Fibroblast of gingiva (primary cell): Measurements from ENCODE around the gene SYT6.
"Not testable (repeated sequence)": the region's sequence is repeated elsewhere in the genome, so short reads cannot be mapped to it uniquely, and the experiment has no call there.

Experiments used
- DNase-seq: peaks from one replicate; pipeline ENCODE4 v3.0.0-alpha.2; 2011; ENCODE audit warnings: low read depth

The SYT6 gene

DNA sequence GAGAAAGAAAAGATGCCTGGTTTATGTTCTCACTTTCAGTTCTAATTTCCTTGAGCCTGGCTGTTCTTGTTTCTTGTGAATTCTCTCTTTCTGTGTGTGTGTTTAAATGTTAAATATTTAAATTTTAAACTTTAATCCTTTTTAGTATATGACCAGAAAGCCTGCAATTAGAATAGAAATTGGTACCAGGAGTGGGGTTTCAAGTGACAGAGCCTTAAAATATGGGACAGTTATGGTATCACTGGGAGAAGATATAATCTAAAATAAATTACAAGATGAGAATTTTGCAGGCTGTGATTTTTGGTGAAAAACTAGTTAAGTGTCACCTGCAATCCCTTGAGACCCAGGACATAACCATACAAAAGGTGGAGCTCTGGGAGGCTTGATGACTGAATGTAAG lies 81.4 kb downstream of the SYT6 start:
- no peak for DNase-seq

- DNase-seq = not testable (repeated sequence)
These were observed 83.9 kb downstream of the SYT6 start for GRCh38 chr1:114069762-114070161.

DNA sequence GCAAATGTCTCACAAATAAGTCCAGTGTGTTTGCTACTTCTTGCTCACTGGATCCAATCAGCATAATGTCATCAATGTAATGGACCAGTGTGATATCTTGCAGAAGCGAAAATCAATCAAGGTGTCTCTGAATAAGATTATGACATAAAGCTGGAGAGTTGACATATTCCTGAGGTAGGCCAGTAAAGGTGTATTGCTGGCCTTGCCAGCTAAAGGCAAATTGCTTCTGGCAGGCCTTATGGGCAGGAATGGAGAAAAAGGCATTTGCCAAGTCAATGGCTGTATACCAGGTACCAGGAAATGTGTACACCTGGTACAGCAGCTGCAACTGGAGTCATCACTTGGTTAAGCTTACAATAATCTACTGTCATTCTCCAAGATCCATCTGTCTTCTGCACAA lies 85.0 kb downstream of the SYT6 start:
- not testable (repeated sequence) for DNase-seq

GRCh38 chr1:114065671-114066070 lies 88.0 kb downstream of the SYT6 start:
- DNase-seq = not testable (repeated sequence)

- no peak for DNase-seq
These were observed 90.1 kb downstream of the SYT6 start for GRCh38 chr1:114063544-114063943.

- no peak for DNase-seq
These were observed 91.1 kb downstream of the SYT6 start for GRCh38 chr1:114062477-114063099.

DNA sequence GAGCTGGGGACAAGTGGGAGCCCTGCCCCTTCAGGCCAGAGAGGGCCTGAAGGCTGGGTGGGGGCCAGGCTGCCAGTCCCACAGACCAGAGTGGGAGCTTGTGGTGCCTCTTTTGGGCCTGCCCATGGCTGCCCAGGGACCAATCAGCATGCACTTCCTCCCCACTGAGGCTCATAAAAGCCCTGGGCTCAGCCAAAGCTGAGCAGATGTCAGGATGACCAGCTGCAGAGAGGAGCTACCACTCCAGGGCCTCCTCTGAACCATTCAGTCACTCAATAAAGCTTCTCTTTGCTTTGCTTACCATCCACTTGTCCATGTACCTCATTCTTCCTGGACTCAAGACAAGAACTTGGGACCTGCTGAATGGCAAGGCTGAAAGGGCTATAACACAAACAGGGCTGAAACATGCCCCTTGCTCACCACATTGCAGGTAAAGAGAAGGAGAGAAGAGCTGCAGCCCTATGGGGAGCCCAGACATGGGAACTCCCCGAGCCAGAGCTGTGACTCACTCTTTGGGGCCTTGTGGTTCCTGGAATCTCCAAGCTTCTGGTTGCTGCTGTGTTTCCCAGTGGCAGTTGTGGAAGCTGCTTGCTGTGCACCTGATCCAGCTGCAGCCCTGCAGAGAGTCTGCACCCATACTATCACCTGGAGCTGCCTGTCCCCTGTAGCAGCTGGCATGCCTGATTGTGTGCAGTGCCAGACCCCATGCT lies 92.4 kb downstream of the SYT6 start:
- DNase-seq = no peak

DNA sequence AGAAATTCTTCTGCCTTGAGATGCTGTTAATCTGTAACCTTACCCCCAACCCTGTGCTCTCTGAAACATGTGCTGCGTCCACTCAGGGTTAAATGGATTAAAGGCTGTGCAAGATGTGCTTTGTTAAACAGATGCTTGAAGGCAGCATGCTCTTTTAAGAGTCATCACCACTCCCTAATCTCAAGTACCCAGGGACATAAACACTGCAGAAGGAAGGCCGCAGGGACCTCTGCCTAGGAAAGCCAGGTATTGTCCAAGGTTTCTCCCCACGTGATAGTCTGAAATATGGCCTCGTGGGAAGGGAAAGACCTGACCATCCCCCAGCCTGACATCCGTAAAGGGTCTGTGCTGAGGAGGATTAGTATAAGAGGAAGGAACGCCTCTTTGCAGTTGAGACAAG lies 95.4 kb downstream of the SYT6 start:
- DNase-seq = not testable (repeated sequence)

DNA sequence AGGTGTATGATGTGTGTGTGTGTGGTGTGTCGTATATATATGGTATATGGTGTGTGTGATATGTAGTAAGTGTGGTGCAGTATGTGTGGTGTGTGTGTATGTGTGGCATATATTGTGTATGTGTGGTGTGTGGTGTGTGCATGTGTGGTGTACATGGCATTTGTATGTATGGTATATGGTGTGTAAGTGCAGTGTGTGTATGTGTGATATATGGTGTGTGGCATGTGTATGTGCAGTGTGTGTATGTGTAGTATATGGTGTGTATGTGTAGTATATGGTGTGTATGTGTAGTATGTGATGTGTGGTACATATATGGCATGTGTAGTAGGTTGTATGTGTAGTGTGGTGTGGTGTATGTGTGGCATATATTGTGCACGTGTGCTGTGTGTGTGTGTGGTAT lies 99.5 kb downstream of the SYT6 start:
- no peak for DNase-seq

- DNase-seq = no peak
These were observed 105.4 kb downstream of the SYT6 start for GRCh38 chr1:114048232-114048631.

GRCh38 chr1:114043548-114043947 lies 110.1 kb downstream of the SYT6 start:
- DNase-seq = no peak

GRCh38 chr1:114043054-114043453 lies 110.6 kb downstream of the SYT6 start:
- DNase-seq = no peak

- peak; percentile 67 for DNase-seq
These were observed 113.2 kb downstream of the SYT6 start for GRCh38 chr1:114040273-114041015.
